Vagina (tissue), 2 donors: ENCODE results near the gene KDELR1. TPM values are rescaled to one million over a fixed set of nuclear protein-coding genes. Genes with fewer than 3 reads are reported as not detected.

Source experiments
- DNase-seq, 2 donors: peaks; one replicate each; pipeline ENCODE4 v3.0.0-alpha.2; 2017; ENCODE audit errors: extremely low spot score in 2 of 2
- H3K27ac ChIP-seq: fragments of 200-600 bp; sonication (generic); one replicate; pipeline ENCODE4 v1.5.1; 2019
- H3K27me3 ChIP-seq: fragments of 200-600 bp; sonication (generic); one replicate; pipeline ENCODE4 v1.5.1; 2019
- H3K36me3 ChIP-seq, 2 donors: fragments of 200-600 bp; sonication (generic); one replicate each; pipeline ENCODE4 v1.5.1; 2017 to 2019
- H3K4me1 ChIP-seq: fragments of 200-600 bp; sonication (generic); one replicate; pipeline ENCODE4 v1.5.1; 2019
- H3K4me3 ChIP-seq, 2 donors: fragments of 200-600 bp; sonication (generic); 1 replicate in 1 of 2; 2 replicates in 1 of 2; pipeline ENCODE4 v1.5.1; 2016 to 2019
- H3K9me3 ChIP-seq: fragments of 200-600 bp; sonication (generic); one replicate; pipeline ENCODE4 v1.5.1; 2019
- CTCF ChIP-seq, 3 experiments: fragments of 450-650 bp in 2 of 3; fragments of 200-600 bp in 1 of 3; sonication (generic) in 1 of 3; IDR thresholded peaks; one replicate each; pipeline ENCODE4 v1.5.1; 2017 to 2019; ENCODE audit warnings: antibody characterized with exemption in 3 of 3, mild to moderate bottlenecking in 2 of 3, moderate library complexity in 2 of 3
- POLR2A ChIP-seq, 2 donors: fragments of 450-650 bp; IDR thresholded peaks; one replicate each; pipeline ENCODE4 v1.6.1; 2017; ENCODE audit warnings: antibody characterized with exemption in 2 of 2, mild to moderate bottlenecking in 2 of 2, moderate library complexity in 2 of 2
- POLR2AphosphoS5 ChIP-seq, 2 donors: sonication (generic); formaldehyde crosslinking; IDR thresholded peaks; one replicate each; pipeline ENCODE4 v1.9.0; 2017; ENCODE audit warnings: antibody characterized with exemption in 2 of 2, mild to moderate bottlenecking in 2 of 2, low read depth in 1 of 2; ENCODE audit not compliant: insufficient read depth in 1 of 2
- intact Hi-C: fragments of 100-400 bp; cut with DNase I; formaldehyde crosslinking; loops from one replicate; pipeline ENCODE4 v1.15.1; 2023
- total RNA-seq: library from RNA; depleted of rRNA; stranded (reverse); fragments of >200 nt; gene quantifications from one replicate; pipeline ENCODE4 v1.2.3, GENCODE V29; 2016

Gene KDELR1
- total RNA-seq, 1 donor from 2014 or later = 90.8 TPM

GRCh38 chr19:48390188-48391099 is 907 bp downstream of the KDELR1 start:
- H3K4me3 ChIP-seq = peak overlapping the region; percentile 85 to 99
- intact Hi-C loops = no loop called here

GRCh38 chr19:48386981-48387380 is 4.4 kb downstream of the KDELR1 start:
- Histone ChIP-seq H3K36me3 (peaks cover 0 to 54% of the 10 kb centered on the region in 2 donors), H3K27ac (no peak overlapping the region), H3K4me1 (peaks cover 17% of the 10 kb centered on the region), H3K4me3 (no peak overlapping the region), H3K9me3 (no peaks in the 10 kb centered on the region), H3K27me3 (no peaks in the 10 kb centered on the region)
- intact Hi-C loops = no loop called here
- DNase-seq = no peak
- no peak for TF ChIP-seq POLR2AphosphoS5 (IDR thresholded peaks at IDR 0.05; ENCODE audit: insufficient read depth in 1 of 2, low read depth in 1 of 2)
- no peak for TF ChIP-seq POLR2A (IDR thresholded peaks at IDR 0.05)
- TF ChIP-seq CTCF (IDR thresholded peaks at IDR 0.05) = no peak

More at GRCh38 chr19:48390188-48391099, 907 bp downstream of the KDELR1 start:
- H3K27ac ChIP-seq = peak overlapping the region; percentile 92
- H3K4me1 ChIP-seq = peaks cover 35% of the 10 kb centered on the region
- no peaks in the 10 kb centered on the region for H3K9me3 ChIP-seq
- DNase-seq = no peak
- peaks cover 6% of the 10 kb centered on the region for H3K27me3 ChIP-seq
- TF ChIP-seq POLR2A (IDR thresholded peaks at IDR 0.05) (no peak), CTCF (IDR thresholded peaks at IDR 0.05) (peak in 2 of 3 experiments; percentile 19 to 64)
- peaks cover 0 to 28% of the 10 kb centered on the region in 2 donors for H3K36me3 ChIP-seq

- no peak for DNase-seq
- TF ChIP-seq POLR2A (IDR thresholded peaks at IDR 0.05) = no peak
- TF ChIP-seq POLR2AphosphoS5 (IDR thresholded peaks at IDR 0.05; ENCODE audit: insufficient read depth in 1 of 2, low read depth in 1 of 2) = no peak
- TF ChIP-seq CTCF (IDR thresholded peaks at IDR 0.05) = no peak
- Histone ChIP-seq H3K9me3 (no peaks in the 10 kb centered on the region), H3K36me3 (peaks cover 0 to 63% of the 10 kb centered on the region in 2 donors), H3K4me1 (peaks cover 17% of the 10 kb centered on the region), H3K4me3 (no peak overlapping the region), H3K27me3 (no peaks in the 10 kb centered on the region), H3K27ac (no peak overlapping the region)
- intact Hi-C loops = no loop called here
These were observed 5.8 kb downstream of the KDELR1 start for GRCh38 chr19:48385461-48386087.

GRCh38 chr19:48382286-48382685 is 9.1 kb downstream of the KDELR1 start:
- H3K27ac ChIP-seq = no peak overlapping the region
- TF ChIP-seq CTCF (IDR thresholded peaks at IDR 0.05) = no peak
- no peak for TF ChIP-seq POLR2A (IDR thresholded peaks at IDR 0.05)
- no peak for TF ChIP-seq POLR2AphosphoS5 (IDR thresholded peaks at IDR 0.05; ENCODE audit: insufficient read depth in 1 of 2, low read depth in 1 of 2)
- no peak for DNase-seq
- no peaks in the 10 kb centered on the region for H3K4me1 ChIP-seq
- H3K4me3 ChIP-seq = no peak overlapping the region
- H3K9me3 ChIP-seq = no peaks in the 10 kb centered on the region
- intact Hi-C loops = no loop called here
- no peaks in the 10 kb centered on the region for H3K27me3 ChIP-seq
- H3K36me3 ChIP-seq = peaks cover 0 to 51% of the 10 kb centered on the region in 2 donors
